RCC 7860 (cell line): ENCODE measurements around the gene RAB5IF.
A peak's percentile ranks its signal among the peaks of the same experiment; 100 is the strongest.
"Not testable (repeated sequence)": the region's sequence is repeated elsewhere in the genome, so short reads cannot be mapped to it uniquely, and the experiment has no call there.

Experiments
- DNase-seq: peaks from one replicate; pipeline ENCODE4 v3.0.0-alpha.2; 2015; ENCODE audit warnings: low spot score
- FAIRE-seq: peaks from 2 replicates; lab custom pipeline; 2012; peaks lifted over from hg19 to GRCh38; lab: Jason Lieb, UNC

Gene RAB5IF

GRCh38 chr20:36628076-36628475 lies 22.5 kb downstream of the RAB5IF start:
- FAIRE-seq: no peak
- no peak for DNase-seq

- FAIRE-seq: no peak
- DNase-seq: no peak
Observed at GRCh38 chr20:36629719-36630681, 24.4 kb downstream of the RAB5IF start.

- DNase-seq (peak; percentile 34), FAIRE-seq (no peak)
Observed at GRCh38 chr20:36631646-36632045, 26.1 kb downstream of the RAB5IF start.

GRCh38 chr20:36632147-36632486 lies 26.5 kb downstream of the RAB5IF start:
- FAIRE-seq: no peak
- DNase-seq: no peak

GRCh38 chr20:36632487-36633284 lies 27.1 kb downstream of the RAB5IF start:
- FAIRE-seq: no peak
- no peak for DNase-seq

- no peak for FAIRE-seq
- DNase-seq: no peak
Observed at GRCh38 chr20:36633285-36633772, 27.8 kb downstream of the RAB5IF start.

- DNase-seq (no peak), FAIRE-seq (no peak)
Observed at GRCh38 chr20:36634342-36634741, 28.8 kb downstream of the RAB5IF start.

- not testable (repeated sequence) for DNase-seq, FAIRE-seq
Observed at GRCh38 chr20:36638876-36639400, 33.4 kb downstream of the RAB5IF start.

GRCh38 chr20:36641506-36641843 lies 35.9 kb downstream of the RAB5IF start:
- DNase-seq (no peak), FAIRE-seq (no peak)

GRCh38 chr20:36642136-36642535 lies 36.6 kb downstream of the RAB5IF start:
- FAIRE-seq: no peak
- DNase-seq: no peak

- DNase-seq: no peak
- no peak for FAIRE-seq
Observed at GRCh38 chr20:36644032-36644705, 38.6 kb downstream of the RAB5IF start.

- FAIRE-seq (no peak), DNase-seq (no peak)
Observed at GRCh38 chr20:36644706-36645095, 39.1 kb downstream of the RAB5IF start.

GRCh38 chr20:36645353-36645752 lies 39.8 kb downstream of the RAB5IF start:
- DNase-seq (no peak), FAIRE-seq (no peak)

GRCh38 chr20:36645998-36646397 lies 40.4 kb downstream of the RAB5IF start, which contains the start of gene SLA2:
SLA2 (minus strand) TSS chr20:36646196; CDS start chr20:36641335, 4,861 bp downstream.
- FAIRE-seq: no peak
- no peak for DNase-seq

GRCh38 chr20:36646678-36647077 lies 41.1 kb downstream of the RAB5IF start:
- no peak for FAIRE-seq
- DNase-seq: no peak

GRCh38 chr20:36647196-36648121 lies 41.9 kb downstream of the RAB5IF start:
- no peak for FAIRE-seq

GRCh38 chr20:36653456-36653855 lies 47.9 kb downstream of the RAB5IF start:
- DNase-seq: no peak

More at GRCh38 chr20:36647196-36648121, 41.9 kb downstream of the RAB5IF start:
- DNase-seq: no peak

GRCh38 chr20:36654506-36654905 lies 48.9 kb downstream of the RAB5IF start:
- no peak for FAIRE-seq
- DNase-seq: no peak

More at GRCh38 chr20:36653456-36653855, 47.9 kb downstream of the RAB5IF start:
- no peak for FAIRE-seq

GRCh38 chr20:36655004-36655403 lies 49.4 kb downstream of the RAB5IF start:
- DNase-seq: no peak
- no peak for FAIRE-seq

GRCh38 chr20:36656733-36657132 lies 51.2 kb downstream of the RAB5IF start:
- no peak for DNase-seq
- no peak for FAIRE-seq
